Ovary (tissue), 10 donors: Measurements from ENCODE around the gene MAGEA2. TPM values are rescaled to one million over a fixed set of nuclear protein-coding genes. Genes with fewer than 3 reads are reported as not detected.
"Not testable (repeated sequence)": the region's sequence is repeated elsewhere in the genome, so short reads cannot be mapped to it uniquely, and the experiment has no call there.

Source experiments
- DNase-seq, 5 donors: peaks; one replicate each; pipeline ENCODE4 v3.0.0-alpha.2; 2019 to 2020
- H3K27ac ChIP-seq, 2 donors: fragments of 200-600 bp; one replicate each; pipeline versions ENCODE4 v1.5.1 to v1.8.0; 2019 to 2022
- H3K27me3 ChIP-seq: fragments of 200-600 bp; one replicate; pipeline ENCODE4 v1.8.0; 2022
- H3K36me3 ChIP-seq: fragments of 200-600 bp; sonication (generic); one replicate; pipeline ENCODE4 v1.5.1; 2019
- H3K4me1 ChIP-seq: one replicate; pipeline ENCODE4 v1.8.1; 2013; ENCODE audit warnings: mild to moderate bottlenecking, moderate library complexity; ENCODE audit not compliant: insufficient read depth
- H3K4me3 ChIP-seq: fragments of 200-600 bp; sonication (generic); one replicate; pipeline ENCODE4 v1.5.1; 2017
- H3K9me3 ChIP-seq, 2 donors: fragments of 200-600 bp in 1 of 2; sonication (generic) in 1 of 2; one replicate each; pipeline versions ENCODE4 v1.5.1 to v1.8.1; 2013 to 2019; ENCODE audit warnings: mild to moderate bottlenecking in 1 of 2, moderate library complexity in 1 of 2
- CTCF ChIP-seq, 3 donors: fragments of 450-650 bp in 2 of 3; fragments of 200-600 bp in 1 of 3; IDR thresholded peaks; one replicate each; pipeline versions ENCODE4 v1.5.1 to v1.8.0; 2016 to 2022; ENCODE audit warnings: antibody characterized with exemption in 3 of 3, mild to moderate bottlenecking in 1 of 3
- EP300 ChIP-seq: sonication (generic); formaldehyde crosslinking; IDR thresholded peaks from one replicate; pipeline ENCODE4 v1.6.1; 2017; ENCODE audit warnings: antibody characterized with exemption
- POLR2A ChIP-seq: fragments of 450-650 bp; IDR thresholded peaks from one replicate; pipeline ENCODE4 v1.6.1; 2017; ENCODE audit warnings: antibody characterized with exemption, mild to moderate bottlenecking, moderate library complexity
- WGBS, 3 donors: extraction: QIAGEN DNeasy Blood & Tissue Kit in 1 of 3; methylation state at CpG; one replicate each; pipeline versions ENCODE4 v1.1.5 to v1.1.7; 2013 to 2017; 5-methylcytosine and 5-hydroxymethylcytosine counted together
- intact Hi-C, 4 donors: fragments of 100-400 bp; cut with DNase I; formaldehyde crosslinking; loops; one replicate each; pipeline versions ENCODE4 v1.11.0 to v1.15.1; 2022 to 2023
- long read RNA-seq, 3 donors: library from polyadenylated mRNA in 2 of 3; unstranded in 2 of 3; transcript quantifications; one replicate each; pipeline ENCODE4 v2.0.0 and lab custom pipeline, GENCODE V29; 2021 to 2026
- polyA plus RNA-seq, 2 donors: library from polyadenylated mRNA; stranded (reverse); fragments of 200-250 nt in 1 of 2; fragments of 350-450 nt in 1 of 2; fragmentation: Illumina TruSeq in 1 of 2; extraction: RNeasy Lipid Tissue Mini Kit (QIAGEN cat#74804) in 1 of 2; gene quantifications; one replicate each; pipeline ENCODE4 v1.2.3, GENCODE V29; 2013 to 2014
- total RNA-seq, 7 donors: library from RNA; depleted of rRNA in 2 of 7; stranded (reverse); fragments of >200 nt in 2 of 7; fragmentation: NEBNext Ultra II Directional in 3 of 7; extraction: Animal tissue kit (Norgen Biotek cat#: 25700) in 3 of 7; gene quantifications; one replicate each; pipeline versions ENCODE4 v1.1.0 to v1.2.4, GENCODE V29; 2016 to 2023
- donor health status: DM: no; HTN: no; CAD: no; lungs with moderate emphysema.
- donor health status: DM: no; HTN: no; CAD: no.
- donor health status: Bipolar disorder and iron deficiency.
- donor health status: DM: yes; HTN: yes; CAD: no.
- donor health status: DM: no; HTN: no; CAD: no.
- donor health status: DM: yes; HTN: yes; CAD: no.

MAGEA2 gene
- total RNA-seq (under 1 TPM in 1 of 7 donors, not detected in 6; 0.17 TPM), polyA plus RNA-seq (not detected)
- long read RNA-seq, donor 1, result 0 reads
- long read RNA-seq, donor 2, result 0 reads
- long read RNA-seq, donor 3, result 0 reads

GRCh38 chrX:152753686-152754650, at the start of gene MAGEA2:
Gene MAGEA2 (minus strand): TSS chrX:152753842. CDS start chrX:152751363, 2,479 bp downstream.
- H3K9me3 ChIP-seq, DNase-seq, H3K36me3 ChIP-seq, H3K27ac ChIP-seq, H3K27me3 ChIP-seq, intact Hi-C loops, H3K4me1 ChIP-seq, H3K4me3 ChIP-seq: not testable (repeated sequence)
- WGBS, 3 donors, result no CpG with 5 or more reads among the region's 35 CpGs

GRCh38 chrX:152798945-152799344, 45.3 kb upstream of the MAGEA2 start:
- H3K9me3 ChIP-seq, result no peaks in the 10 kb centered on the region

GRCh38 chrX:152787062-152787461, 33.4 kb upstream of the MAGEA2 start:
- WGBS, 3 donors, result no CpG with 5 or more reads among the region's 3 CpGs
- H3K27me3 ChIP-seq, intact Hi-C loops, H3K4me1 ChIP-seq, DNase-seq, H3K27ac ChIP-seq, H3K36me3 ChIP-seq, H3K9me3 ChIP-seq, H3K4me3 ChIP-seq: not testable (repeated sequence)

More at GRCh38 chrX:152798945-152799344, 45.3 kb upstream of the MAGEA2 start:
- no peak for DNase-seq
- Histone ChIP-seq H3K4me3 (no peak overlapping the region), H3K27ac (no peak overlapping the region), H3K36me3 (no peaks in the 10 kb centered on the region), H3K27me3 (no peaks in the 10 kb centered on the region), H3K4me1 (no peaks in the 10 kb centered on the region)
- WGBS, 3 donors, result 49 to 82% (median 63%) methylated on average over 1 of the region's 1 CpG
- intact Hi-C loops, result no loop called here
- TF ChIP-seq POLR2A, result no peak
- no peak for TF ChIP-seq CTCF (IDR thresholded peaks at IDR 0.05)
- TF ChIP-seq EP300, result no peak

- H3K9me3 ChIP-seq, intact Hi-C loops, DNase-seq, H3K36me3 ChIP-seq, H3K4me1 ChIP-seq, H3K27me3 ChIP-seq, H3K27ac ChIP-seq, H3K4me3 ChIP-seq: not testable (repeated sequence)
- 66% methylated on average over 2 of the region's 29 CpGs; no CpG with 5 or more reads in 2 of the 3 donors for WGBS, 3 donors
Measured at GRCh38 chrX:152769549-152770289, 16.1 kb upstream of the MAGEA2 start, which contains the start of gene MAGEA6. Gene MAGEA6 (minus strand): TSS chrX:152769689. CDS start chrX:152767650, 2,039 bp downstream.

- H3K9me3 ChIP-seq, H3K4me3 ChIP-seq, H3K36me3 ChIP-seq, H3K4me1 ChIP-seq, H3K27me3 ChIP-seq, intact Hi-C loops, H3K27ac ChIP-seq: not testable (repeated sequence)
- 63 to 64% (median 63%) methylated on average over 9 of the region's 9 CpGs for WGBS, 3 donors
- peak in 1 of 5 donors; percentile 1 for DNase-seq
Measured at GRCh38 chrX:152766562-152766961, 12.9 kb upstream of the MAGEA2 start.

- WGBS, 3 donors, result 80% methylated on average over 3 of the region's 7 CpGs; no CpG with 5 or more reads in 2 of the 3 donors
- H3K4me3 ChIP-seq, DNase-seq, H3K27ac ChIP-seq, H3K36me3 ChIP-seq, H3K27me3 ChIP-seq, H3K9me3 ChIP-seq, H3K4me1 ChIP-seq, intact Hi-C loops: not testable (repeated sequence)
Measured at GRCh38 chrX:152761582-152761981, 7.9 kb upstream of the MAGEA2 start.

GRCh38 chrX:152759544-152759943, 5.9 kb upstream of the MAGEA2 start:
- not testable (repeated sequence) for H3K4me3 ChIP-seq

GRCh38 chrX:152758918-152759317, 5.3 kb upstream of the MAGEA2 start, which contains the start of gene CSAG3:
Gene CSAG3 (plus strand): TSS chrX:152759218.
- H3K4me1 ChIP-seq, H3K27ac ChIP-seq, H3K9me3 ChIP-seq, intact Hi-C loops, H3K4me3 ChIP-seq, DNase-seq, H3K36me3 ChIP-seq, H3K27me3 ChIP-seq: not testable (repeated sequence)
- WGBS, 3 donors, result no CpG with 5 or more reads among the region's 2 CpGs

More at GRCh38 chrX:152759544-152759943, 5.9 kb upstream of the MAGEA2 start:
- H3K4me1 ChIP-seq, H3K9me3 ChIP-seq, intact Hi-C loops, DNase-seq, H3K27ac ChIP-seq, H3K36me3 ChIP-seq, H3K27me3 ChIP-seq: not testable (repeated sequence)
- WGBS, 3 donors, result 70 to 77% (median 72%) methylated on average over 5 to 6 of the region's 7 CpGs

- intact Hi-C loops, DNase-seq: not testable (repeated sequence)
- WGBS, 3 donors, result no CpG with 5 or more reads among the region's 5 CpGs
Measured at GRCh38 chrX:152754871-152755270, 1.2 kb upstream of the MAGEA2 start.

More at GRCh38 chrX:152754871-152755270, 1.2 kb upstream of the MAGEA2 start:
- H3K9me3 ChIP-seq, H3K4me3 ChIP-seq, H3K27ac ChIP-seq, H3K4me1 ChIP-seq, H3K36me3 ChIP-seq, H3K27me3 ChIP-seq: not testable (repeated sequence)
